ENCODE measurements around the gene VWA5B1.

VWA5B1 gene

DNA sequence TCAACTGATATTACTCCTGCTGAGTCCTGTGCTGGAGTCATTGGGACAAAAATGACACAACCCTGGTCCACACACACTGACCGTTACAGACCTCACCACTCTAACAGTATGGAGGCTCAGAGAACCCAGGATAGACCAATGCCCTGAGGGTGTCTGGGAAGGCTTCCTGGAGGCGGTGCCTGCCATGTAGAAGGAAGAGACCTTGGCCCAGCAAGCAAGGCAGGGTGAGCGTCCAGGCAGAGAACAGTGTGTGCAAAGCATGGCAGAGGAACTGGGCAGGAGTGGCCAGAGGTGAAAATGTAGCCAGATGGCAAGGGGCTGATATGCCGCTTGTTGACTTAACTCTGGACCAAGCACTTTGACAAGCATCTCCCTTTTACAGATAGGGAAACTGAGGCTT is 85.5 kb downstream of the VWA5B1 start:
- no peak for DNase-seq (ENCODE audit: extremely low read depth, insufficient read length)
- no peak overlapping the region for H3K4me3 ChIP-seq (replicated peaks; ENCODE audit: low read depth, low read length)
- H3K36me3 ChIP-seq (ENCODE audit: control insufficient read depth, insufficient read depth, low read length): no peaks in the 10 kb centered on the region
- TF ChIP-seq, protein P1, sequence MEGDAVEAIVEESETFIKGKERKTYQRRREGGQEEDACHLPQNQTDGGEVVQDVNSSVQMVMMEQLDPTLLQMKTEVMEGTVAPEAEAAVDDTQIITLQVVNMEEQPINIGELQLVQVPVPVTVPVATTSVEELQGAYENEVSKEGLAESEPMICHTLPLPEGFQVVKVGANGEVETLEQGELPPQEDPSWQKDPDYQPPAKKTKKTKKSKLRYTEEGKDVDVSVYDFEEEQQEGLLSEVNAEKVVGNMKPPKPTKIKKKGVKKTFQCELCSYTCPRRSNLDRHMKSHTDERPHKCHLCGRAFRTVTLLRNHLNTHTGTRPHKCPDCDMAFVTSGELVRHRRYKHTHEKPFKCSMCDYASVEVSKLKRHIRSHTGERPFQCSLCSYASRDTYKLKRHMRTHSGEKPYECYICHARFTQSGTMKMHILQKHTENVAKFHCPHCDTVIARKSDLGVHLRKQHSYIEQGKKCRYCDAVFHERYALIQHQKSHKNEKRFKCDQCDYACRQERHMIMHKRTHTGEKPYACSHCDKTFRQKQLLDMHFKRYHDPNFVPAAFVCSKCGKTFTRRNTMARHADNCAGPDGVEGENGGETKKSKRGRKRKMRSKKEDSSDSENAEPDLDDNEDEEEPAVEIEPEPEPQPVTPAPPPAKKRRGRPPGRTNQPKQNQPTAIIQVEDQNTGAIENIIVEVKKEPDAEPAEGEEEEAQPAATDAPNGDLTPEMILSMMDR (IDR thresholded peaks at IDR 0.05; ENCODE audit: insufficient read depth, low read length, poor library complexity, severe bottlenecking): no peak
- H3K27me3 ChIP-seq (replicated peaks; ENCODE audit: control insufficient read depth, insufficient read depth, low read length): peaks cover 3% of the 10 kb centered on the region

GRCh38 chr1:20376880-20377494 is 86.3 kb downstream of the VWA5B1 start:
- DNase-seq (ENCODE audit: extremely low read depth, insufficient read length): peak; percentile 33
- H3K4me3 ChIP-seq (replicated peaks; ENCODE audit: low read depth, low read length): no peak overlapping the region
- H3K27me3 ChIP-seq (replicated peaks; ENCODE audit: control insufficient read depth, insufficient read depth, low read length): peaks cover 3% of the 10 kb centered on the region
- H3K36me3 ChIP-seq (ENCODE audit: control insufficient read depth, insufficient read depth, low read length): no peaks in the 10 kb centered on the region
- TF ChIP-seq, protein P1 (IDR thresholded peaks at IDR 0.05; ENCODE audit: insufficient read depth, low read length, poor library complexity, severe bottlenecking): peak; percentile 91

GRCh38 chr1:20377516-20378270 is 87.0 kb downstream of the VWA5B1 start:
- Histone ChIP-seq H3K27me3 (replicated peaks; ENCODE audit: control insufficient read depth, insufficient read depth, low read length) (peaks cover 3% of the 10 kb centered on the region), H3K4me3 (replicated peaks; ENCODE audit: low read depth, low read length) (no peak overlapping the region), H3K36me3 (ENCODE audit: control insufficient read depth, insufficient read depth, low read length) (no peaks in the 10 kb centered on the region)
- TF ChIP-seq, protein P1 (IDR thresholded peaks at IDR 0.05; ENCODE audit: insufficient read depth, low read length, poor library complexity, severe bottlenecking): no peak
- DNase-seq (ENCODE audit: extremely low read depth, insufficient read length): no peak

DNA sequence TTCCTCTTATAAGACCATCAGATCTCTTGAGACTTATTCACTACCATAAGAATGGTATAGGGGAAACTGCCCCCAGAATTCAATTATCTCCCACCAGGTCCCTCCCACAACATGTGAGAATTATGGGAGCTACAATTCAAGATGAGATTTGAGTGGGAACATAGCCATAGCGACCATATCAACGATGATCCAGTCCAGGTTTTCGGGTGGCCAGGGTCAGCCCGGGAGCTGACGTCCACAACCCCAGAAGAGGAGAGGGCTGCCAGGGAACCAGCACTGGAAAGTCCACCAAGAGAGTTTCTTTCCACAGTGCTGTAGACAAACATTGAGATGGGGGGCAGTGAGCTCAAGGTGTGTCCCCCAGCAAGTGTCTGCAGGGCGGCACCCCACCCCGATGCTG is 88.4 kb downstream of the VWA5B1 start:
- DNase-seq (ENCODE audit: extremely low read depth, insufficient read length): no peak
- Histone ChIP-seq H3K36me3 (ENCODE audit: control insufficient read depth, insufficient read depth, low read length) (no peaks in the 10 kb centered on the region), H3K4me3 (replicated peaks; ENCODE audit: low read depth, low read length) (no peak overlapping the region), H3K27me3 (replicated peaks; ENCODE audit: control insufficient read depth, insufficient read depth, low read length) (peaks cover 4% of the 10 kb centered on the region)
- TF ChIP-seq, protein P1 (IDR thresholded peaks at IDR 0.05; ENCODE audit: insufficient read depth, low read length, poor library complexity, severe bottlenecking): no peak

DNA sequence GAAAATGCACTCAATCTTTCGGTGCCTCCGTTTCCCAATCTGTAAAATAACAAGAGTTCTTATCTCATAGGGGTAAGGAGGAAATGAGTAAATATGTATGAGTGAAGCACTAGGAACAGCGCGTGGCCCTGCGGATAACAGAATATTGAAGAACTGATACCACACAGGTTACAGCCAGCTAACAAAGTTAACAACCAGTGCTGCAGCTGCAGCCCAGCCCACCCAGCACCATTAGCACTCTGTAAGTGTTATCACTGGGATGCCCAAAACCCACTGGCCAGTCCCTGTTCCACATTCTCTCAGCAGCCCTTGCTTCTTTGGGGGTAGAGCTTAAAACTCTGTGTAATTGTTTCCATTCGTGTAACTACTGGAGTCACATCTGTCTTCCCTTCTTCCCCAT is 89.5 kb downstream of the VWA5B1 start:
- Histone ChIP-seq H3K36me3 (ENCODE audit: control insufficient read depth, insufficient read depth, low read length) (no peaks in the 10 kb centered on the region), H3K27me3 (replicated peaks; ENCODE audit: control insufficient read depth, insufficient read depth, low read length) (peaks cover 4% of the 10 kb centered on the region), H3K4me3 (replicated peaks; ENCODE audit: low read depth, low read length) (no peak overlapping the region)
- TF ChIP-seq, protein P1 (IDR thresholded peaks at IDR 0.05; ENCODE audit: insufficient read depth, low read length, poor library complexity, severe bottlenecking): no peak
- DNase-seq (ENCODE audit: extremely low read depth, insufficient read length): no peak

All from GM06990 (cell line).